HG03159 (cell line): Measurements from ENCODE around the gene TRH.
"Not testable (repeated sequence)": the region's sequence is repeated elsewhere in the genome, so short reads cannot be mapped to it uniquely, and the experiment has no call there.

ENCODE experiments used
- ATAC-seq: cut with Tn5 transposase; IDR thresholded peaks from one replicate; pipeline ENCODE4 v1.9.1; 2021; ENCODE audit warnings: mild to moderate bottlenecking, moderate library complexity; ENCODE audit not compliant: unreplicated experiment

TRH gene

DNA sequence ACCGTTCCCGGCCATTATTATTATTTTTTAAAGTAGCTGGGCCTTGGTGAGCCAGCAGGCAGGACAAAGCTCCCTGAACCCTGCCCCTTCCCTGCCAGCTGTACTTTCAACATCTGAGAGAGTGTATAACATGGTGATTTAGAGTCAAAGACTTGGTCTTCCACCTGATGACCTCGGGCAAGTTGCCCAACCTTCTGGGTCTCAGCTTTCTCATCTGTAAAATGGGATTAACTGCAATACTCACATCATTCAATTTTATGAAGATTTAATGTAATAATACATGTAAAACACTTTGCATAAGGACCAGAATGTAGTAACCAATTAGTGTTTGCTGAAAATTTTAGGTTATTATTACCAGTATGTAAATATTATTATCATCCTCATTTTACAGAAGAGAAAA, 11.9 kb upstream of the TRH start:
- ATAC-seq = no peak

GRCh38 chr3:129965937-129966336, 8.6 kb upstream of the TRH start:
- ATAC-seq = no peak

DNA sequence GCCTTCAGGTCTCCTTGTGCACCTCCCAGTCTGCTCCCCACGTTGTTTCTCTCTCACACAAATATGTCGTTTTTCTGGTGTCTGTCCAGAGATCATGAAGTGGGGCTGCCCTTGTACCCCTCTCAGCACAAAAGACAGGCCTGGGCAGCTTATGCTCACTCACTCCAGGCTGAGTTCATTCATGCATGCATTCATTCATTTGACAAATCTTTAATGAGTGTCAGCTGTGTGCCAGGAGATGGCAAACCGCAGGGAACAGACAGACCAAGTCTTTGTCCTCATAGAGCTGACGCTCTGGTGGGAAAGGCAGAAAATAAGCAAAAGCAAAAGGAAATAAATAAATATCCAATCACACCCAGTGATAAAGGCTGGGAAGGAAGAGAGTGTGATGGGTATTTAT, 7.6 kb upstream of the TRH start:
- ATAC-seq = no peak

DNA sequence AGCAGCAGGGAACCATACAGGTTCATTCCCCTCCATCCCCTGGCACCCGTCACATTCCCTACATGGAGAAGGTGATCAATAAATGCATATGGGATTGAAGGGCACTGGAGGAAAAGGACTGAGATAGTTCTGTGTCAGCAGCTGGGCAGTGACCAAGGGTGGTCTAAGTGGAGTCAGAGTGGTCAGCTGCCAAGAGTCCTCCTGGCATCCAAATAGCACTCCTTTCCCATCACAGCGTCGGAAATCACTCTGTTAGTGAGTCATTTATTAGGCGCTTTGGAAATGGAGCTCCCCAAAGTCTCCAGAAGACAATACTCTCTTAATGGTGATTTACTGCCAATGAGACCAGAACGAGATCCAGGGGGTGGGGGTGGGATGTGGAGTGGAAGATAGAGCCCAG, 6.8 kb upstream of the TRH start:
- ATAC-seq = no peak

GRCh38 chr3:129971351-129972052, 3.0 kb upstream of the TRH start:
- ATAC-seq = no peak

- ATAC-seq = no peak
These were observed 2.2 kb upstream of the TRH start for GRCh38 chr3:129972301-129972700.

DNA sequence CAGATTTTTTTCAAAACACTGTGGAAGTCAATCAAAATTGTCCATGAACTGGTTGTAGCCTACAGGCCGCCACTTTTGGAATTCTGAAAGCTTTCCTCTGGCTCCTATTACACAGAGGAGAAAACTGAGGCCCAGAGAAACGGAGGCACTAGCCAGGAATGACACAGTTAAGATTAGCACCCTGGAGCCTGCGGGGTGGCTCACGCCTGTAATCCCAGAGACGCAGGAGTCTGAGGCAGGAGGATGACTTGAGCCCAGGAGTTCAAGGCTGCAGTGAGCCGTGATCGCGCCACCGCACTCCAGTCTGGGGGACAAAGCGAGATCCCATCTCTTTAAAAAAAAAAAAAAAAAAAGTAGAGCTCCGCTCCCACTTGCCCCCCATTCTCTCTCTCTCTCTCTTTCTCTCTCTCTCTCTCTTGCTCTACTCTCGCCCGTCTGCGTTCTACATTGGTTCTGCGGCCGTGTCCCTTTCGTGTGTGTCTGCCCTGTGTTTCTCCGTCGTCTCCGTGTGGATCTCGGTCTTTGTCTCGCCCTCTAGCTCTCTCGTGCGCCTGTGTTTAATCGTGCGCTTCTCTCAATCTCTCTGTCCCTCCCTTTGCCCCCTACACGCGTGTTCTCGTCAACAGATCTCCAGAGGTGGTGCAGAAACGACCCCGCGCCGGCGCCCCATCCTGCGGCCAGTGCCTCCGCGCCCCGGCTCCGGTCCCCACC, 512 bp upstream of the TRH start:
- ATAC-seq = no peak

DNA sequence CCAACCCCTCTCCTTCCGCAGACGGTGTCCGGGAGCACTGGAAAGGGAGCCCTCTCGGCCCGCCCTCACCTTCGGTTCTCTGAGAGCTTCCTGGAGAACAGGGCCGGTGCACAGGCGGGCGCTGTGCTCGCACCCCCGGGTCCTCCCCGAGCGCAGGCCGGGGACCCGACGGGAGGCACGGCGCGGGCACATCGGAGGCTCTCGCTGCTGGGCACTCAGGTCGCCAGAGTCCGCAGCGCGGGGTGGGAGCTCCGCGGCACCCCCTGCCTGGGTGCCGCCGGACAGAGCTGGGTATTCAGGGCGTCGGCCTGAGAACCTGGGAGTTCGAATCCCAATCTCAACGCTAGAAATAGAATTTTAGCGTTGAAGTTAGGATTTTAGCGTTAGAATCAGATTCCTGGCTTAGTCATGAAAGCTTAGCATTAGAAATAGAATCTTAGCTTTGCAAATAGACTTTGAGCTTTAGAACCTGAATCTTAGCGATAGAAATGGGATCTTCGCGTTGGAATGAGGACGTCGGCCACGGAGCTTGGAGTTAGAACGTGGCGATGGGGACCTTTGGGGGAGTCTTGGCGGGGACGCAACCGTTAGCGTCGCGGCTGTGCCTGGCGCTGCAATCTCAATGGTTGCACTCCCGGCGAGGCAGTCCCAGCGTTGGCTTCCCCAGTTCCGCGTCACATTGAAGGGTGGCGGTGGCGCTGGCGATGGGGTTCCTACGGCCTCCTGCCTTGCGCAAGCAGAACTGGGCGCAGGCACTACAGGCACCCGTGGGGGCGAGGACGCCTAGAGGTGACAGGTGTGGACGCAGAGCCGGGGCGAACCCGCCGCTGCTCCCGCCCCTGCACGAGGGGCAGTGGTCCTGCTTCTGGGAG, 549 bp downstream of the TRH start:
- no peak for ATAC-seq

DNA sequence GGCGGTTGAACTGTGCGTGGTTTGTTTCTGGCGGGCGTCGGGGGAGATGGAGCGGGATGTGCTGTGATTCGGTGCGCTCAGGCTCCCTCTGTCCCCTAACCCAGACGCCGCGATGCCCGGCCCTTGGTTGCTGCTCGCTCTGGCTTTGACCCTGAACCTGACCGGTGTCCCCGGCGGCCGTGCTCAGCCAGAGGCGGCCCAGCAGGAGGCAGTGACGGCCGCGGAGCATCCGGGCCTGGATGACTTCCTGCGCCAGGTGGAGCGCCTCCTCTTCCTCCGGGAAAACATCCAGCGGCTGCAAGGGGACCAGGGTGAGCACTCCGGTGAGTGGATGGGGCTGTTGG, 1.2 kb downstream of the TRH start:
- no peak for ATAC-seq

GRCh38 chr3:129976286-129976685, 1.8 kb downstream of the TRH start:
- ATAC-seq = no peak

DNA sequence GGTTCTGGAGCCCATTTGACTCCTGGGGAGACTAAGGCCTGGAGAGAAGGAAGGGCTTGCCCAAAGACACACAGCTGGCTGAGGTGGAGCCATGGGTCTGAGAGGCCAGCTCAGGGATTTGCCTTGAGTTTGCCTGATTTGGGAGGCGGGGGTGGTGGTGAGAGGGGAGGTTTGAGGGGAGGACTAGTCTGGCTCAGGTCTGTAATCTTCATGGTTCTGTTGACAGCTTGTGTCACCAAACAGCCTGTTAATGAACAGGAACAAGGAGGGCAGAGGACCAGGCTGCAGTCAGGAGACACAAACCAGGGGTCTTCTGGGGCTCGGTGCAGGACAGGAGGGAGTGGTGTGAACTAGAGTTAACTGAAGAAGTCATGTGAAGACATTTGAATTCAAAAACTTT, 3.6 kb downstream of the TRH start:
- no peak for ATAC-seq

DNA sequence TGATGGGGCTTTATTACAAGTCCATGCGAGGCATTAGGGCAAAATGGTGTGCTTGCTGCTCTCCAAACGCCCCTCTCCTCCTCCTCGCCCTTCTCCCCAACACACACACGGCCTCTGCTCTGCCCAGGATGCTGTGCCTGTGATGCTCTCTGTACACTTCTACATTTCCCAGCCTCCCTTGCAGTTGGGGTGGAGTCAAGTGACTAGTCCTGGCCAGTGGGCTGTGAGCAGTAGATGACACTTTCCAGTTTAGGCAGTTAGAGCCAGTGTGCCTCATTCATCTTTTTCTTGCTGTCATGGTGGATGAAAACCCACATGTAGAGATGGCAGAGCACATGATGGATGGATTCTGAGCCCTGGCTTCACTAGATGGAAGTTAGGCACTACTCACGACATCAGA, 5.4 kb downstream of the TRH start:
- no peak for ATAC-seq

DNA sequence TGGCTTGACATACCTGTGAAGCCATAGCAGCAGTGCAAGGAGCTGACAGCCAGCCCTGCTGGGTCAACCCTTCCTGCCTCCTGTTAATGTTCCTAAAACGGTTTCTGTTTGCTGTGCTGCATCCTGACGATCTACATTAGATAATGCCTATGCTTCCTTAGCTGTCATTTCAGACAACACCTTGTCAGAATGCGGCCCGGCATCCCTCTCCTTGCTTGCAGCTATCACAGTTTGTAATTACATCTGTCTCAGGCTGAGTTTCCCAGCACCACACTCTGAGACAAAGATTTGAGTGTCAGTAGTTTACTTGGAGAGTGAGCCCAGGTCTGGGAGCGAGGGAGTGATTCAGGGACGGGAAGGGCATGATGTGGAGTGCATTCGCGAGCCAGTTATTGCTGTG, 9.0 kb downstream of the TRH start:
- no peak for ATAC-seq

- no peak for ATAC-seq
These were observed 9.6 kb downstream of the TRH start for GRCh38 chr3:129984125-129984524.

GRCh38 chr3:129985113-129985512, 10.6 kb downstream of the TRH start:
- no peak for ATAC-seq

DNA sequence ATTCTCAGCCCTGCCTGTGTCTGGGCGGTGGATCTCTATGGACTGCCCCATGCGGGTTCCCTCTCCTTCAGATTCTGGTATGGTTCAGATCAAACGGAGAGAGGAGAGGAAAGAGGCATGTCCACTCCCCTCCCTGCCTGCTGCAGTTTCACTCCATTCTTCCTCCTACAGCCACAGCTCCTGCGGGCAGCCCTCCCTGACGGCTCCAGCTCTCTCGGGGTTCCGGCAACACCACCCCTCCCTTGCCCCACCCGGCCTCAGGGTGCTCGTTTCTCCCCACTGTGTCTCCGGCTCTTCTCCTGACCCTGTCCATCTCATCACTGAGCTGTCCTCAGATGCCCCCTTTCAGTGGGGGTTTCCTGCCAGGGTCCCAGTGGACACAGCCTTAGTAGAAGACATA, 13.9 kb downstream of the TRH start:
- no peak for ATAC-seq

GRCh38 chr3:129989414-129989813, 14.9 kb downstream of the TRH start:
- ATAC-seq = no peak

DNA sequence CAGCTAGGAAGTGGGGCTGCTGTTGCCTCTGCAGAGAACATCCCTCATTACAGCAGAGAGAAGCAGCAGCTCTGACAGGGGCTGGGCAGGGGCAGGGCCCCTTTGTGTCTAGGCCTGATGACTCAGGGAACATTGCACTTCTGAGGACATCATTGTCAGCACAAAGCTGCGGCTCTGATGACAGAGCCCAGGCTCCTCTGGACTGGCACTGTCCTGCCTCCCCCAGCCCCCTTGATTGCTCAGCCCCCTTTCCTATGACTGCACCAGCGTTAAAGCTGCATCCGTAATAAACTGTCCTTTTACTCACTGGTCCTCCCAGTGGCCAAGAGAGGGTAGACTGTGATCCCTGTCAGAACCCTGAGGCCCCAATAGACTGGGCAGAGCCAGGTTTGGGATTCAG, 18.3 kb downstream of the TRH start:
- no peak for ATAC-seq

DNA sequence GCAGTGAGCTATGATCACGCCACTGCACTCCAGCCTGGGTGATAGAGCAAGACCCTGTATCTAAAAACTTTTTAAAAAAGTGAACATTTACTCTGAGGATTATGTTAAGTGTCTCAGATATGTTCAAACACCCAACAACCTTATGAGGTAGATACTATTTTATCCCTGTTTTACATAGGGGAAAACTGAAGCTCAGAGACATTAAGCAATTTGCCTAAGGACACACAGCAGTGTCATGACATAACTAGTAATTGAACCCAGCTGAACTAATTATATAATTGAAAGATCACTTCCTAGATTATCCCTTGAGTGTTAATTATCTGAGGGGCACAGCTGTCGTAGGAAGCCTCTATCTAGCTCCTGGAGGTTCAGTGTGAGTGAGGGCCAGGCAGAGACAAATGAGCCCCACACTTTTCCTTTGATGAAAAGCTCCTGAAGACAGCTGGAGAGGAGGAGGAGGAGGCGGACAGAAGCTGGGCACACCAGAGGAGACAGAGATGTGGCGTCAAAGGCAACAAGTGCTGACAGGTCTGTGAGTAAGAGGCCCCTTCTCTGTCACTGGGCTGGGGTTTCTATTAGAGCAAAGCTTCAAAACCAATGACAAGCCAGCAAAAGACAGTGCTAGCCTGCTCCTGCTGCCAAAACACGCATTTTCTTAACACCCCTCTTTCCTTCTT, 20.5 kb downstream of the TRH start:
- ATAC-seq = no peak

GRCh38 chr3:129996073-129996472, 21.6 kb downstream of the TRH start:
- ATAC-seq = no peak

GRCh38 chr3:129999176-129999575, 24.7 kb downstream of the TRH start:
- not testable (repeated sequence) for ATAC-seq
